ENCODE results near the gene SERPIND1. TPM values are rescaled to one million over a fixed set of nuclear protein-coding genes. Genes with fewer than 3 reads are reported as not detected.

Gene SERPIND1, protein sequence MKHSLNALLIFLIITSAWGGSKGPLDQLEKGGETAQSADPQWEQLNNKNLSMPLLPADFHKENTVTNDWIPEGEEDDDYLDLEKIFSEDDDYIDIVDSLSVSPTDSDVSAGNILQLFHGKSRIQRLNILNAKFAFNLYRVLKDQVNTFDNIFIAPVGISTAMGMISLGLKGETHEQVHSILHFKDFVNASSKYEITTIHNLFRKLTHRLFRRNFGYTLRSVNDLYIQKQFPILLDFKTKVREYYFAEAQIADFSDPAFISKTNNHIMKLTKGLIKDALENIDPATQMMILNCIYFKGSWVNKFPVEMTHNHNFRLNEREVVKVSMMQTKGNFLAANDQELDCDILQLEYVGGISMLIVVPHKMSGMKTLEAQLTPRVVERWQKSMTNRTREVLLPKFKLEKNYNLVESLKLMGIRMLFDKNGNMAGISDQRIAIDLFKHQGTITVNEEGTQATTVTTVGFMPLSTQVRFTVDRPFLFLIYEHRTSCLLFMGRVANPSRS
- total RNA-seq: under 1 TPM in 3 of 4 donors, not detected in 1; 0.46 to 0.83 (median 0.50) TPM

DNA sequence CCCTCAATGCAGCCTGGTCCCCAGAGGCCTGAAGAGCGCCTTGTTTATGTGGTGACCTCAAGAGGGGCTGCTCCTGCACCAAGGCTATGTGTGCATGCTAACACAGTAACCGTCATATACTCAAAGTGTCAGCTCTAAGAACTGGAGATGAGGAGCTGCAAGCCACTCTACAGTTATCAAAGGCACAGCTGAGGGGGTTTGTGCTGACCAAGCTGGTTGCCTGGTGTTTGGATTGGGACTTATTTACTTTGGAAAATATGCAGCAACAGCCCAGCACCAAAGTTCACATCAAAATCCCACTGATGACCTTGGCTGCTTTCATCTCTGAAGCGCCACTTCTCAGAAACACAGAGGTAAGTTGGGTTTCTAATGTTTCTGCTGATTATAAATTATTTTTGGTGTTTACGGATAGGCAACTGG is at the start of gene SERPIND1:
Gene SERPIND1, plus strand, starts transcription at position 321 of the 420 bp plus-strand sequence. CDS start 5,200 bp downstream, outside the sequence.
- 93% methylated on average over 4 of the region's 4 CpGs for WGBS
- DNase-seq (ENCODE audit: extremely low spot score): no peak
- Histone ChIP-seq H3K4me1 (peaks cover 0 to 6% (median 0%) of the 10 kb centered on the region in 4 donors), H3K27ac (replicated peaks in 1 of 4) (no peak within 1 kb of the TSS), H3K9me3 (no peaks in the 10 kb centered on the region), H3K27me3 (no peaks in the 10 kb centered on the region), H3K36me3 (peaks cover 11 to 62% (median 23%) of the 10 kb centered on the region in 4 donors), H3K4me3 (no peak within 1 kb of the TSS)
- TF ChIP-seq, protein P1, sequence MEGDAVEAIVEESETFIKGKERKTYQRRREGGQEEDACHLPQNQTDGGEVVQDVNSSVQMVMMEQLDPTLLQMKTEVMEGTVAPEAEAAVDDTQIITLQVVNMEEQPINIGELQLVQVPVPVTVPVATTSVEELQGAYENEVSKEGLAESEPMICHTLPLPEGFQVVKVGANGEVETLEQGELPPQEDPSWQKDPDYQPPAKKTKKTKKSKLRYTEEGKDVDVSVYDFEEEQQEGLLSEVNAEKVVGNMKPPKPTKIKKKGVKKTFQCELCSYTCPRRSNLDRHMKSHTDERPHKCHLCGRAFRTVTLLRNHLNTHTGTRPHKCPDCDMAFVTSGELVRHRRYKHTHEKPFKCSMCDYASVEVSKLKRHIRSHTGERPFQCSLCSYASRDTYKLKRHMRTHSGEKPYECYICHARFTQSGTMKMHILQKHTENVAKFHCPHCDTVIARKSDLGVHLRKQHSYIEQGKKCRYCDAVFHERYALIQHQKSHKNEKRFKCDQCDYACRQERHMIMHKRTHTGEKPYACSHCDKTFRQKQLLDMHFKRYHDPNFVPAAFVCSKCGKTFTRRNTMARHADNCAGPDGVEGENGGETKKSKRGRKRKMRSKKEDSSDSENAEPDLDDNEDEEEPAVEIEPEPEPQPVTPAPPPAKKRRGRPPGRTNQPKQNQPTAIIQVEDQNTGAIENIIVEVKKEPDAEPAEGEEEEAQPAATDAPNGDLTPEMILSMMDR (IDR thresholded peaks at IDR 0.05): no peak
- no peak for TF ChIP-seq POLR2AphosphoS5 (IDR thresholded peaks at IDR 0.05)
- TF ChIP-seq POLR2A (IDR thresholded peaks at IDR 0.05; ENCODE audit: low read depth): no peak
- no peak for TF ChIP-seq EP300 (IDR thresholded peaks at IDR 0.05)
- intact Hi-C loops (cut with DNase I): no loop called here

DNA sequence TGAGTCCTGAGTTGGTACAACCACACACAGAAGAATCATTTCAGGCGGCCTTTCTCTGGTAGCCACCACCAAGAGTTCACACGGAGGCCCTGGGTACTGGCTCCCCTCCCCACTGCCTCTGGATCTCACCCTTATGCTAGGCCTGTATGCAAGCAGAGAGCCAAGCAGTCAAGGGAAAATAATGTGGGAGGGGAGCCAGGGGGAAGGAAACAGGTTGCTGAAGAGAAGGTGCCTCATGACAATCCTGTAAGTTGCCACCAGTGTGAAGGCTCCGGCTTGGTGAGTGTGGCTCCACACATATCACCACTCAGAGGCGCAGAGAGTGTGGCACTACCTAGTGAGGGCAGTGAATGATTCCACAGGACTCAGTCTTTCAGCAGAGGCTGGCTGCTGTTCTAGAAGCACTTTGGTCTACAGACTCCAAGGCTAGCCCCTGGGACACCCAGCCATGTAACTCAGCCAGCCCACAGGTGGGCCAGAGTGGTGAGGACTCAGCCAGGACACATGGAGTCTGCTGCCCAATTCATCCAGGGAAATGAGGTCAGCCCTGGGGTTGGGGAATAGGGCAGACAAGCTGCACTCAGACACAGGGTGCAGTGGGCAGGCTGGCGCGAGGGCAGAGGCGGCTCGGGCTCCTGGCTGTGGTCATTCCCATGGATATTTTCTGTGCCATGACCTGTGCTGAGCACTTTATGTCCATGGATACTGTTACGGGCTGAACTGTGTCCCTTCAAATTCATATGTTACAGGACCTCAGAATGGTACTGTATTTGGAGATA is 49.0 kb upstream of the SERPIND1 start:
- no peak for DNase-seq (ENCODE audit: extremely low spot score)
- intact Hi-C loops (cut with DNase I): no loop called here
- H3K27ac ChIP-seq (replicated peaks in 1 of 4): no peak overlapping the region
- H3K27me3 ChIP-seq: no peaks in the 10 kb centered on the region
- no peak overlapping the region for H3K4me3 ChIP-seq
- WGBS: 98% methylated on average over 8 of the region's 9 CpGs
- H3K36me3 ChIP-seq: peaks cover 43 to 86% (median 78%) of the 10 kb centered on the region in 4 donors
- no peaks in the 10 kb centered on the region for H3K9me3 ChIP-seq
- TF ChIP-seq POLR2A (IDR thresholded peaks at IDR 0.05; ENCODE audit: low read depth): no peak
- no peaks in the 10 kb centered on the region for H3K4me1 ChIP-seq

DNA sequence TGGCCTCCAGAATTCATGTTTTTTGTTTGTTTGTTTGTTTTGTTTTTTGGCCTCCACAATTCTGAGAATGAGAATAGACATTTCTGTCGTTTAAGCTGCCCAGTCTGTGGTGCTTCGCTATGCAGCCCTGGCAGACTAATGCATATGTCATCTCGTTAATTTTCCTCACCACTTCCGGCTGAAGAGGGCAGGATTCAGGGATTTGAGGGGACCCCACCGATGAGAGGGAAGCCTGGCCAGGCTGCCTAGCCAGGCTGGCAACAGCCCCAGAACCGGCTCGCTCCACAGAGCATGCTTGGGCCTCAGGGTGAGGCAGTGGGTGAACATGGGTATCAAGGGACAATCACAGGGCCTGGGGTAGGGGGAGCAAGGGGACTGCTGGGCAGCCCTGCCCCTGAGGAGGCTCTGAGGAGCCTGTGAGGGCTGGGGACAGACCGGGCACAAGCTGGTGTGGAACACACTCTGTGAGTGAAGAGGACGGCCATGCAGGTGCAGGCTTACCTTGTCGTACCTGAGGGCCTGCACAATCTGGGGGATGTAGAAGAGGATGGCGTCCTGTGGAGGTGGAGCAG is 47.8 kb upstream of the SERPIND1 start:
- DNase-seq (ENCODE audit: extremely low spot score): no peak
- Histone ChIP-seq H3K4me3 (no peak overlapping the region), H3K27ac (replicated peaks in 1 of 4) (no peak overlapping the region), H3K36me3 (peaks cover 45 to 89% (median 79%) of the 10 kb centered on the region in 4 donors), H3K27me3 (no peaks in the 10 kb centered on the region), H3K9me3 (no peaks in the 10 kb centered on the region), H3K4me1 (no peaks in the 10 kb centered on the region)
- WGBS: 86% methylated on average over 10 of the region's 11 CpGs
- TF ChIP-seq, protein P1 (IDR thresholded peaks at IDR 0.05): no peak
- TF ChIP-seq POLR2AphosphoS5 (IDR thresholded peaks at IDR 0.05) (no peak), POLR2A (IDR thresholded peaks at IDR 0.05; ENCODE audit: low read depth) (no peak), EP300 (IDR thresholded peaks at IDR 0.05) (no peak)
- intact Hi-C loops (cut with DNase I): no loop called here

DNA sequence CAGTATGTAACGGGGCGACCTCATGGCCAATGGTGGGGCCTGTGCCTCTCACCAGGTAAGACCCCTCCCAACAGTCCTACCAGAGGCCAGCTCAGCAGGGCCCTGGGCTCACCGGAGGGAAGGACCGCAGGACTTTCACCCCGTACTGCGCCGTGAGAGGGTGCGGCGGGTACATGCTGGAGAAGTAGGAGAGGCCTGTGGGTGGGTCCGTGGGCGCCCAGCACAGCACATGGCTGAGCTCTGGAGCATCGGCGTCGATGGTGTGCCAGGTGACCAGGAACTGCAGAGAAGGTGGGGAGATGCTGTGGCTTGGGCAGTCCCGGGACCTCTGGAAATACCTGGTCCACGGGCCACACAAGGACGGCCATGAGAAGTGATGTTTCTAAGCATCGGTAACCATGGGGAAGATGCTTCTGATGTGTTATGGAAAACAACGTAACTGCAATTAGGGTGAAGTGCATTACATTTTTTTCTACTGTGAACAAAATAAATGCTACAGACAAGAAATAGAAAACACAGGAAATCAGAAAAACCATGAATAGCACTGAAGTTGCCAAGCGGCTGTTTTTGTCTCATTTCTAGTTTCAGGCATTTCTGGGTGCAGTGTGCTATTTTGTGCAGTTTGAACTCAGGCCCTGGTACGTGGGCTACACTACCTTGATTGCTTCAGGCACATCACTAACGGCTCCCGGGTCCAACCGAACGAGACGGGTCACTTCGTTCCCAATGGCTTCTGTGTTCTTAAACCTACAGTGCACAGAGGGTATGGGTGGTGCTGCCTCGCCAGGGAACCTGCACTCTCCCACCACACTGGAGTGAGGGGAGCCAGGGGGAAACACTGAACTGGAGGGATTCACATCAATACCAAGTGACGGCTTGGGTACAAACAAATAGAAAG is 46.5 kb upstream of the SERPIND1 start:
- intact Hi-C loops (cut with DNase I): no loop called here
- Histone ChIP-seq H3K4me3 (no peak overlapping the region), H3K4me1 (no peaks in the 10 kb centered on the region), H3K36me3 (peaks cover 41 to 87% (median 78%) of the 10 kb centered on the region in 4 donors), H3K9me3 (no peaks in the 10 kb centered on the region), H3K27me3 (no peaks in the 10 kb centered on the region), H3K27ac (replicated peaks in 1 of 4) (no peak overlapping the region)
- WGBS: 88% methylated on average over 29 of the region's 29 CpGs
- DNase-seq (ENCODE audit: extremely low spot score): no peak
- TF ChIP-seq EP300 (IDR thresholded peaks at IDR 0.05) (no peak), POLR2A (IDR thresholded peaks at IDR 0.05; ENCODE audit: low read depth) (no peak), POLR2AphosphoS5 (IDR thresholded peaks at IDR 0.05) (no peak)
- TF ChIP-seq, protein P1 (IDR thresholded peaks at IDR 0.05): no peak

Data from esophagus muscularis mucosa (tissue), 4 donors.